GM21529 (cell line): ENCODE measurements around the gene TMX4.

Experiments used
- ATAC-seq: cut with Tn5 transposase; IDR thresholded peaks from one replicate; pipeline ENCODE4 v1.9.1; 2021; ENCODE audit not compliant: unreplicated experiment

TMX4 gene

DNA sequence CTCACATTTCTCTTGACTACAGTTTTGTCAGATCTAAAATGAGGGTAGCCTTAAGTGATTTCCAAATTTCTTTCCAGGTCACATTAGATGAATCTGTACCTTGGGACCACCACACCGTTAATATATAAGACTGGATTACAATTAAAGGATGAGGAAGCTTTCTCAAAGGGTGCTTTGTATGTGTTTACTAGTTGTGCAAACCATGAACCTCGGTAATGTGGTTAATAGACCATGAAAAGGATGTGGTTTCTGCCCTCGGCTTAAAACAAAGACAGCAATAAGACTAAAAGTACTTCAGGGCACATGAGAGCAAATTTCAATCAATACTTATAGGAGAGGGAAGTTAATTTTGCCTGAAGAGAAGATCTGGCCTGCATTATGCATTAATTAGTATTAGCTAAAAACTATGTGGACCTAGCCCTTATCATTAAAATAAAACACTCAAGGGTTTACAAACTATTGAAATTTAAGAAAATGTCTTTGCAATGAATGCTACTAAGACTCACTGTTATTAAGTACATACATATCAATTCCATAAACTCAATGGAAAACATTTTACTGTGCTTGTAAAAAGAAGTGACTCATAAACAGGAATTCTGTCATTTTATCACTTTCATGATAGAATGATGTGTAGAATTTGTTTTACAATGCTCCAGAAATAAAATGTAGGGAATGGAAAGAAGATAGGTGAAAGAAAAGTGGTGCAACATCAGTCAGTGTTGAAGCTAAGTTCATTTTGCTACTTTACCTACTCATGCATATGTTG, 936 bp upstream of the TMX4 start:
- peak; percentile 43 for ATAC-seq

DNA sequence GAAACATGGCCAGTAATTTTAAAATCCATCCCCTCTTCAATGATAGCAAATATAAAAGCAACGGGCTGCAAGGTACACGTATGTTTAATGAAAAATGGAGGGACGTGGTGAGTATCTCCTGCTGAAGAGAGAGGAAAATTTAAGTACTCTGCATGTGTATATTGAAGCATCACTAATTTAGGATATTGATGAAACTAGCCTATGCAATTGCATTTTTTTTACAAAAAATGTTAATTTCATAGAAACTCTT, 362 bp upstream of the TMX4 start:
- no peak for ATAC-seq

DNA sequence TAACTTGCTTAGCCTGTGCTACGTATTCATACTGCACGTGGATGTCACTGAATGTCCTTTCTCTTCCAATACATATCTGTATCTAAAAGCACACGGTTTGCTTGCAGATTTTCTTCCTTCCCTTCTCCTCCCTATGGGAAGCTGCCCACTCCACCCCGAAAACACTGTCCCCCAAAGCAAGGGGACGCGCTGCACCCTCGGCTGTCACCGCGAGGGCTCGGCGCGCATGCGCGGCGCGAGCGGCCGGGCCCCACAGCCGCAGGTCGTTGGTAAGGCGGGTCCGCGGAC, 659 bp downstream of the TMX4 start:
- peak; percentile 65 for ATAC-seq

GRCh38 chr20:8012724-8013123, 6.8 kb downstream of the TMX4 start:
- no peak for ATAC-seq

- ATAC-seq, result no peak
Measured at GRCh38 chr20:8008733-8009132, 10.8 kb downstream of the TMX4 start.

GRCh38 chr20:8007490-8007889, 12.1 kb downstream of the TMX4 start:
- no peak for ATAC-seq

DNA sequence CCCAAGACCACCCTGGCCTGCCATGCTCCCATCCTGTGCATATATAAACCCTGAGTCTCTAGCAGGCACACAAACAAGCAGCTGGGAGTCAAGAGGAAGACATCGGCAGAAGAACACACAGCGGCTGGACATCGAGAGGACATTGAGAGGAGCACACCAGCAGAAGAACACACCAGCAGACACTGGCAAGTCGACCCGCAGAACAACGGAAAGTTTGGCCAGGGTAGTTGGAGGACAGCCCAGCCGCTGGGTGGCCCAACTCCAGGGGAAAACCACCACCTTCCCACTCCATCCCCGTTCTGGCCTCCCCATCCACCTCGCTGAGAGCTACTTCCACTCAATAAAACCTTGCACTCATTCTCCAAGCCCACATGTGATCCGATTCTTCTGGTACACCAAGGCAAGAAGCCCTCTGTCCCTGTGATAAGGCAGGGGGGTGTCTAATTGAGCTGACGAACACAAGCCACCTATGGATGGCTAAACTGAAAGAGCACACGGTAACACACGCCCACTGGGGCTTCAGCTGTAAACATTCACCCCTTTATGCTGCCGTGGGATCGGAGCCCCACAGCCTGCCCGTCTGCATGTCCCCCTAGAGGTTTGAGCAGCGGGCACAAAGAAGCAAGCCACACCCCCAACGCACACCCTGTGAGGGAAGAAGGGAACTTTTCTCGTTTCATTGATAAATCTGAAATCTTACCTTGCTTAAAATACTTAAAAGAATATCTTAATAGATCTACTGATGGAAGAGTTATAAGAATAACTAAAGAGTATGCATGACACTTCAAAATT, 13.8 kb downstream of the TMX4 start:
- no peak for ATAC-seq

DNA sequence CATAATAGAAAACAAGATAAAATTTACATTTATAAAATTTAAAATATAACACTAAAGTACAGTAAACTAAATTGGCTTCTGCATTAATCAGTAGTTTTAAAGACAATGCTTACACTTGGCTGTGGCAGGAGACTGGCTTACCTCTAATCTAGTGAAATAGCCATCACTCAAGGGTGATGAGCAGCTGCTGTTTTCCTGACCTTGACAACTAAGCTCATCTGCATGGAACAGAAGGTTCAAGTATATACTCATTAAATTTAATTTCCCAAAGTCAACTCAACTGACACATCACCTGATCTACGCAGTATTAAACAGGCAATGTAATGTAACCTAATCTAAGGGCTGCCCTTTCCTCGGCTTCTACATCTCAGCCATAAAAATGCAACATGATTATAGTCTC, 14.5 kb downstream of the TMX4 start:
- no peak for ATAC-seq

GRCh38 chr20:8002056-8002455, 17.5 kb downstream of the TMX4 start:
- ATAC-seq, result no peak

GRCh38 chr20:8000796-8001195, 18.8 kb downstream of the TMX4 start:
- ATAC-seq, result no peak

DNA sequence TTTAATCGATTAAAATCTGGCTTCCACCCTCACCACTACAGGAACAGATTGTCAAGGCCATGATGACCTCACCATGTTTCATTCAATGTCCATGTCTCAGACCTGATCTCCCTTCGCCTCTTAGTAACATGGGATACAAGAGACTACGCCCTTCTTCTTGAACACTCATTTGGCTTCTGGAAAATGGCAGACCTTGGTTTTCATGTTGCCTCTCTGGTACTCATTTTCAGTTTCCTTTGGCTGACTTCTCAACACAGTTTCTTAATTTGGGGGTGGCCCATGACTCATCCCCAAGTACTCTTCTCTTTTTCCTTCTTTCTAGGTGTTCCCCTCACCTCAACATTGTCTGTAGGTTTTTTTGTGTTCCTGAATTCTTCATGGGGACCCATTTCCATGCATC, 22.7 kb downstream of the TMX4 start:
- ATAC-seq, result no peak

- ATAC-seq, result peak; percentile 54
Measured at GRCh38 chr20:7994809-7995208, 24.8 kb downstream of the TMX4 start.

- ATAC-seq, result no peak
Measured at GRCh38 chr20:7993703-7994102, 25.9 kb downstream of the TMX4 start.

GRCh38 chr20:7993238-7993637, 26.3 kb downstream of the TMX4 start:
- ATAC-seq, result no peak

DNA sequence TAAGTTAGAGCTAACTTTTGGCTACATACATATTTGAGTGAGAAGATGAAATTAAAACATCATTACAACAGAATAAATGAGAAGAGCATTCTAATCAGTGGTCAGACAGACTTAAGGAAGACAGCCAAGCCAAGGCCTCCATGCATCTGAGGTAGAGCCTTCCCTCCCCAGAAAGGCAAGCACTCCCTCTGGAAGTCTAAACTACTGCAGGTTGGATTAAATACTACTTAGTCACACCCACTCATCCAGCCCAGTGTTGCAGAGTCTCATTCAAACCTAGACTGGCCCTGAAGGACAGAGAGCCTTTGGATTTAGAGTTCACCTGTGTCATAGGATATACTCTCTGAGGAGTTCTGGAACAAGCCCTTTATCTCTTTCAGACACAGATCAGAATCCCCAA, 29.2 kb downstream of the TMX4 start:
- ATAC-seq, result no peak

- ATAC-seq, result no peak
Measured at GRCh38 chr20:7989379-7989778, 30.2 kb downstream of the TMX4 start.

- ATAC-seq, result no peak
Measured at GRCh38 chr20:7985916-7986315, 33.6 kb downstream of the TMX4 start.

DNA sequence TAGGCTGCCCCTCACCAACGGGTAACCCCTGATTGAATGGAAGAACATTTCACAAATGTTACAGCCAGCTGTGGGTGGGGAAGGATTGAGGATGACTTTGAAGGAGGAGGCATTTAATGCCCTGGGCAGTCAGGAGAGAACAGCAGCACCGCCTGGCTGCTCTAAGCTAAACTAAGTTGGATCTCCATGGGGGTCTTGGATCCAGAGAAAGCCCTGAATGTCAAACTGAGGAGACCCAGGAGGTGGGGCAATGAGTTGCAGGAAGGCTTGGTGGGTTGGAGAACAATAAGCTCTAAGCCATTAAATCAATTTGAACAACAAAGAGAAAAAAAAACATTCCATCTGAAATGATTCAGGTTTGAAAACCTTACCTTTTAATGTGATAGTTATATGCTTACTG, 35.4 kb downstream of the TMX4 start:
- no peak for ATAC-seq

DNA sequence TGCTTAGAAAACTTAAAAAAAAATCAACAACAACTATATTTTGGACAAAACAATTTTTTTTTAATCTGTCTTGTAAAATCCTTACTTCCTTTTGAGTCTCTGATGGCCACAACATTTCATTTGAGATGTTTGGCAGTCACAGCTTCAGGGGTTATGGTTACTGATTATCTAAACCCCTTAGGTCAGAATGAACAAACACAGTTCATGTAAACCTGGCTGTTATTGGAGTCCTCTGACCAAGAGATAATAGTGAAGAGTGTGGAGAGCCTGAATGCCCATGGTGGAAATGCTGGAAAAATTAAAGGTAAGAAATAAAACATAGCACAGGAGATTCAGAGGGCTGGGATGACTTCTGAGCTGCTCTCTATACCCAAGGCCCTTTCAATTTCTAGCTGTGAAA, 38.2 kb downstream of the TMX4 start:
- ATAC-seq, result no peak

- ATAC-seq, result peak; percentile 74
Measured at GRCh38 chr20:7980332-7981046, 39.1 kb downstream of the TMX4 start.

- ATAC-seq, result no peak
Measured at GRCh38 chr20:7977709-7978108, 41.9 kb downstream of the TMX4 start.

DNA sequence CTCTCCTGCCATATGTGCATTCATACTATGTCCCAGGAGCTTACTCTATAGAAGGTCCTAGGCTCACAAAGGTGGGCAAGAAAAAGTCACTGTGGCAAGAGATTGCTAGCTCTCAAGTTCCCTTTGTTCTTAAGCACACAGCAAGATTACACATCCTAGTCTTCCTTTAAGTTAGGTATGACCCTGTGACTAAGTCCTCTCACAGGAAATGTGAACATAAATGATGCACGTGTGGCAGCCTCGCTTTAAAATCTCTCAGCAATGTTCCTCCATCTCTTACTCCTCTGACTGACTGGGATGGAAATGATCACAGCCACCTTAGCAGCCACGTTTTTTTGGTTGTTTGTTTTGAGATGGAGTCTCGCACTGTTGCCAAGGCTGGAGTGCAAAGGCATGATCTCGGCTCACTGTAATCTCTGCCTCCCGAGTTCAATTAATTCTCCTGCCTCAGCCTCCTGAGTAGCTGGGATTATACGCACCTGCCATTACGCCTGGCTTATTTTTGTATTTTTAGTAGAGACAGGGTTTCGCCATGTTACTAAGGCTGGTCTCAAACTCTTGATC, 43.6 kb downstream of the TMX4 start:
- no peak for ATAC-seq
